ENCODE data around the gene UBN1.
"Not testable (repeated sequence)": the region's sequence is repeated elsewhere in the genome, so short reads cannot be mapped to it uniquely, and the experiment has no call there.

The UBN1 gene

DNA sequence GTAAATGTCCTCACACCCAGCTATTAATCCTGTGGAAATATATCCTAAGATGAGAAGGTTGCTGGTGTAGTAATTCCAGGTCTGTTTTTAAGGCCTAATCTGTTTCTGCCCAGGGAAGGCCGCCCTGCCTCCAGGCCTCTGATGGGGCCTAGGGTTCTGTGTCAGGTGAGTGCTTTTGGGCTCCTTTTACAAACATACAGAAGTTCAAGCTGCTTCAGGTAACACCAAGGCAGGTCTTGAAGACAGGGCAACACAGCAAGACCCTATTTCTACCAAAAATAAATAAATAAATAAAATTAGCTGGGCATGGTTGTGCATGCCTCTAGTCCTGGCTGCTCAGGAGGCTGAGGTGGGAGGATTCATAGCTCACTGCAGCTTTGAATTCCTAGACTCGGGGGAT, 80.4 kb downstream of the UBN1 start:
- TF ChIP-seq, protein P1, sequence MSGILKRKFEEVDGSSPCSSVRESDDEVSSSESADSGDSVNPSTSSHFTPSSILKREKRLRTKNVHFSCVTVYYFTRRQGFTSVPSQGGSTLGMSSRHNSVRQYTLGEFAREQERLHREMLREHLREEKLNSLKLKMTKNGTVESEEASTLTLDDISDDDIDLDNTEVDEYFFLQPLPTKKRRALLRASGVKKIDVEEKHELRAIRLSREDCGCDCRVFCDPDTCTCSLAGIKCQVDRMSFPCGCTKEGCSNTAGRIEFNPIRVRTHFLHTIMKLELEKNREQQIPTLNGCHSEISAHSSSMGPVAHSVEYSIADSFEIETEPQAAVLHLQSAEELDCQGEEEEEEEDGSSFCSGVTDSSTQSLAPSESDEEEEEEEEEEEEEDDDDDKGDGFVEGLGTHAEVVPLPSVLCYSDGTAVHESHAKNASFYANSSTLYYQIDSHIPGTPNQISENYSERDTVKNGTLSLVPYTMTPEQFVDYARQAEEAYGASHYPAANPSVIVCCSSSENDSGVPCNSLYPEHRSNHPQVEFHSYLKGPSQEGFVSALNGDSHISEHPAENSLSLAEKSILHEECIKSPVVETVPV (CRISPR knock-in tag; IDR thresholded peaks at IDR 0.05), result no peak
- TF ChIP-seq, protein P2, sequence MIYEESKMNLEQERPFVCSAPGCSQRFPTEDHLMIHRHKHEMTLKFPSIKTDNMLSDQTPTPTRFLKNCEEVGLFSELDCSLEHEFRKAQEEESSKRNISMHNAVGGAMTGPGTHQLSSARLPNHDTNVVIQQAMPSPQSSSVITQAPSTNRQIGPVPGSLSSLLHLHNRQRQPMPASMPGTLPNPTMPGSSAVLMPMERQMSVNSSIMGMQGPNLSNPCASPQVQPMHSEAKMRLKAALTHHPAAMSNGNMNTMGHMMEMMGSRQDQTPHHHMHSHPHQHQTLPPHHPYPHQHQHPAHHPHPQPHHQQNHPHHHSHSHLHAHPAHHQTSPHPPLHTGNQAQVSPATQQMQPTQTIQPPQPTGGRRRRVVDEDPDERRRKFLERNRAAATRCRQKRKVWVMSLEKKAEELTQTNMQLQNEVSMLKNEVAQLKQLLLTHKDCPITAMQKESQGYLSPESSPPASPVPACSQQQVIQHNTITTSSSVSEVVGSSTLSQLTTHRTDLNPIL (CRISPR knock-in tag; IDR thresholded peaks at IDR 0.05; ENCODE audit: low read depth), result no peak
- TF ChIP-seq ISL1 (CRISPR knock-in tag; IDR thresholded peaks at IDR 0.05) (no peak), ZFP3 (CRISPR knock-in tag; IDR thresholded peaks at IDR 0.05) (no peak), CSDC2 (CRISPR knock-in tag; IDR thresholded peaks at IDR 0.05) (no peak), ZNF565 (CRISPR knock-in tag; conservative IDR thresholded peaks at IDR 0.05; ENCODE audit: low read depth) (no peak), GLIS3 (CRISPR knock-in tag; IDR thresholded peaks at IDR 0.05) (no peak), ZFP30 (CRISPR knock-in tag; IDR thresholded peaks at IDR 0.05) (no peak), ZNF70 (CRISPR knock-in tag; IDR thresholded peaks at IDR 0.05) (no peak), ZNF8 (CRISPR knock-in tag; IDR thresholded peaks at IDR 0.05) (no peak), TCF4 (CRISPR knock-in tag; IDR thresholded peaks at IDR 0.05; ENCODE audit: borderline replicate concordance) (no peak), PPARA (CRISPR knock-in tag; IDR thresholded peaks at IDR 0.05; ENCODE audit: borderline replicate concordance) (no peak), ESRRG (CRISPR knock-in tag; IDR thresholded peaks at IDR 0.05) (no peak), RARB (CRISPR knock-in tag; IDR thresholded peaks at IDR 0.05) (no peak), BACH2 (CRISPR knock-in tag; IDR thresholded peaks at IDR 0.05; ENCODE audit: borderline replicate concordance) (no peak)
- TF ChIP-seq, protein P3, sequence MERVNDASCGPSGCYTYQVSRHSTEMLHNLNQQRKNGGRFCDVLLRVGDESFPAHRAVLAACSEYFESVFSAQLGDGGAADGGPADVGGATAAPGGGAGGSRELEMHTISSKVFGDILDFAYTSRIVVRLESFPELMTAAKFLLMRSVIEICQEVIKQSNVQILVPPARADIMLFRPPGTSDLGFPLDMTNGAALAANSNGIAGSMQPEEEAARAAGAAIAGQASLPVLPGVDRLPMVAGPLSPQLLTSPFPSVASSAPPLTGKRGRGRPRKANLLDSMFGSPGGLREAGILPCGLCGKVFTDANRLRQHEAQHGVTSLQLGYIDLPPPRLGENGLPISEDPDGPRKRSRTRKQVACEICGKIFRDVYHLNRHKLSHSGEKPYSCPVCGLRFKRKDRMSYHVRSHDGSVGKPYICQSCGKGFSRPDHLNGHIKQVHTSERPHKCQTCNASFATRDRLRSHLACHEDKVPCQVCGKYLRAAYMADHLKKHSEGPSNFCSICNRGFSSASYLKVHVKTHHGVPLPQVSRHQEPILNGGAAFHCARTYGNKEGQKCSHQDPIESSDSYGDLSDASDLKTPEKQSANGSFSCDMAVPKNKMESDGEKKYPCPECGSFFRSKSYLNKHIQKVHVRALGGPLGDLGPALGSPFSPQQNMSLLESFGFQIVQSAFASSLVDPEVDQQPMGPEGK (CRISPR knock-in tag; IDR thresholded peaks at IDR 0.05; ENCODE audit: borderline replicate concordance), result no peak
- TF ChIP-seq, protein P4, sequence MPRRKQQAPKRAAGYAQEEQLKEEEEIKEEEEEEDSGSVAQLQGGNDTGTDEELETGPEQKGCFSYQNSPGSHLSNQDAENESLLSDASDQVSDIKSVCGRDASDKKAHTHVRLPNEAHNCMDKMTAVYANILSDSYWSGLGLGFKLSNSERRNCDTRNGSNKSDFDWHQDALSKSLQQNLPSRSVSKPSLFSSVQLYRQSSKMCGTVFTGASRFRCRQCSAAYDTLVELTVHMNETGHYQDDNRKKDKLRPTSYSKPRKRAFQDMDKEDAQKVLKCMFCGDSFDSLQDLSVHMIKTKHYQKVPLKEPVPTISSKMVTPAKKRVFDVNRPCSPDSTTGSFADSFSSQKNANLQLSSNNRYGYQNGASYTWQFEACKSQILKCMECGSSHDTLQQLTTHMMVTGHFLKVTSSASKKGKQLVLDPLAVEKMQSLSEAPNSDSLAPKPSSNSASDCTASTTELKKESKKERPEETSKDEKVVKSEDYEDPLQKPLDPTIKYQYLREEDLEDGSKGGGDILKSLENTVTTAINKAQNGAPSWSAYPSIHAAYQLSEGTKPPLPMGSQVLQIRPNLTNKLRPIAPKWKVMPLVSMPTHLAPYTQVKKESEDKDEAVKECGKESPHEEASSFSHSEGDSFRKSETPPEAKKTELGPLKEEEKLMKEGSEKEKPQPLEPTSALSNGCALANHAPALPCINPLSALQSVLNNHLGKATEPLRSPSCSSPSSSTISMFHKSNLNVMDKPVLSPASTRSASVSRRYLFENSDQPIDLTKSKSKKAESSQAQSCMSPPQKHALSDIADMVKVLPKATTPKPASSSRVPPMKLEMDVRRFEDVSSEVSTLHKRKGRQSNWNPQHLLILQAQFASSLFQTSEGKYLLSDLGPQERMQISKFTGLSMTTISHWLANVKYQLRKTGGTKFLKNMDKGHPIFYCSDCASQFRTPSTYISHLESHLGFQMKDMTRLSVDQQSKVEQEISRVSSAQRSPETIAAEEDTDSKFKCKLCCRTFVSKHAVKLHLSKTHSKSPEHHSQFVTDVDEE (CRISPR knock-in tag; IDR thresholded peaks at IDR 0.05), result no peak
- no peak for ATAC-seq

DNA sequence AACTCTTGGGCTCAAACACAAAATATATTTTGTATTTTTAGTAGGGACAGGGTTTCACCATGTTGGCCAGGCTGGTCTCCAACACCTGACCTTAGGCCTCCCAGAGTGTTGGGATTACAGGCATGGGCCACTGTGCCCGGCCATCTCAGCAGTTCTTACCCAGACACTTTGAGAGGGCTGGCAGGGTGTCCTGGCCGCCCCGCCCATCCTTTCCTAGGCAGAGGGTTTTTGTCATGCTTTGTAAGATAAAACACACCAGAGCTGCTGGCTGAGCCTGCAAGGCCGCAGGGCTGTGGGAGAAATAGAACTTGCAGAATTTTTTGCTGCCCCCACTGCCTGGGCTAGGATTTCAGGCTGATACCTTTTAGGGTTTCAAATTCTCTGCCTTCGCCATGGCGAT, 80.9 kb downstream of the UBN1 start:
- TF ChIP-seq ISL1 (CRISPR knock-in tag; IDR thresholded peaks at IDR 0.05) (no peak), PPARA (CRISPR knock-in tag; IDR thresholded peaks at IDR 0.05; ENCODE audit: borderline replicate concordance) (no peak), GLIS3 (CRISPR knock-in tag; IDR thresholded peaks at IDR 0.05) (no peak), SNAI2 (CRISPR knock-in tag; IDR thresholded peaks at IDR 0.05) (no peak), CSDC2 (CRISPR knock-in tag; IDR thresholded peaks at IDR 0.05) (no peak), ZNF70 (CRISPR knock-in tag; IDR thresholded peaks at IDR 0.05) (no peak), ARNTL (CRISPR knock-in tag; IDR thresholded peaks at IDR 0.05; ENCODE audit: borderline replicate concordance, low read depth) (no peak), OSR1 (CRISPR knock-in tag; IDR thresholded peaks at IDR 0.05) (no peak), ZFP30 (CRISPR knock-in tag; IDR thresholded peaks at IDR 0.05) (no peak), ZNF565 (CRISPR knock-in tag; conservative IDR thresholded peaks at IDR 0.05; ENCODE audit: low read depth) (no peak)
- TF ChIP-seq, protein P2 (CRISPR knock-in tag; IDR thresholded peaks at IDR 0.05; ENCODE audit: low read depth), result no peak
- TF ChIP-seq, protein P3 (CRISPR knock-in tag; IDR thresholded peaks at IDR 0.05; ENCODE audit: borderline replicate concordance), result no peak
- TF ChIP-seq, protein P5, sequence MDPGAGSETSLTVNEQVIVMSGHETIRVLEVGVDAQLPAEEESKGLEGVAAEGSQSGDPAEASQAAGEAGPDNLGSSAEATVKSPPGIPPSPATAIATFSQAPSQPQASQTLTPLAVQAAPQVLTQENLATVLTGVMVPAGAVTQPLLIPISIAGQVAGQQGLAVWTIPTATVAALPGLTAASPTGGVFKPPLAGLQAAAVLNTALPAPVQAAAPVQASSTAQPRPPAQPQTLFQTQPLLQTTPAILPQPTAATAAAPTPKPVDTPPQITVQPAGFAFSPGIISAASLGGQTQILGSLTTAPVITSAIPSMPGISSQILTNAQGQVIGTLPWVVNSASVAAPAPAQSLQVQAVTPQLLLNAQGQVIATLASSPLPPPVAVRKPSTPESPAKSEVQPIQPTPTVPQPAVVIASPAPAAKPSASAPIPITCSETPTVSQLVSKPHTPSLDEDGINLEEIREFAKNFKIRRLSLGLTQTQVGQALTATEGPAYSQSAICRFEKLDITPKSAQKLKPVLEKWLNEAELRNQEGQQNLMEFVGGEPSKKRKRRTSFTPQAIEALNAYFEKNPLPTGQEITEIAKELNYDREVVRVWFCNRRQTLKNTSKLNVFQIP (CRISPR knock-in tag; IDR thresholded peaks at IDR 0.05; ENCODE audit: borderline replicate concordance, low read depth), result no peak
- TF ChIP-seq, protein P1 (CRISPR knock-in tag; IDR thresholded peaks at IDR 0.05), result no peak
- no peak for ATAC-seq

DNA sequence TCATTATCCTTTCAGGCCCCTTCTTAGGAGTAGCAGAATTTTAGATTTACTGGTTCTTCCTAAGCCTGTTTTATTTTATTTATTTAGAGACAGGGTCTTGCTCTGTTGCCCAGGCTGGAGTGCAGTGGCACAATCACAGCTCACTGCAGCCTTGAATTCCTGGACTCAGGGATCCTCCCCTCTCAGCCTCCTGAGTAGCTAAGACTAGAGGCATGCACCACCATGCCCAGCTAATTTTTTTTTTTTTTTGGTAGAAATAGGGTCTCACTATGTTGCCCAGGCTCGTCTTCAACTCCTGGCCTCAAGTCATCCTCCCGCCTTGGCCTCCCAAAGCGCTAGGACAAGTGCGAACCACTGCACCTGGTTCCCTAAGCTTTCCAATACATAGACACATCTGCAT, 82.3 kb downstream of the UBN1 start:
- ATAC-seq, result not testable (repeated sequence)
